GM13976 (cell line): ENCODE results near the gene ABCB6.

ENCODE experiments used
- DNase-seq: peaks from one replicate; pipeline ENCODE4 v3.0.0; 2012; ENCODE audit warnings: low spot score
- in situ Hi-C: fragments of 300-500 bp; cut with MboI; formaldehyde crosslinking; loops from one replicate; pipeline ENCODE4 v1.12.0; 2022; ENCODE audit warnings: low sequenced_read_pairs, mixed read lengths, inconsistent platforms; ENCODE audit not compliant: unreplicated experiment
- TF ChIP-seq, protein P1 (sequence below): IDR thresholded peaks from 2 replicates; pipeline ENCODE4 v1.5.1; 2012; ENCODE audit warnings: borderline replicate concordance, mild to moderate bottlenecking; ENCODE audit not compliant: insufficient read depth; ENCODE audit errors: extremely low read depth, missing control alignments, control extremely low read depth

Gene ABCB6

DNA sequence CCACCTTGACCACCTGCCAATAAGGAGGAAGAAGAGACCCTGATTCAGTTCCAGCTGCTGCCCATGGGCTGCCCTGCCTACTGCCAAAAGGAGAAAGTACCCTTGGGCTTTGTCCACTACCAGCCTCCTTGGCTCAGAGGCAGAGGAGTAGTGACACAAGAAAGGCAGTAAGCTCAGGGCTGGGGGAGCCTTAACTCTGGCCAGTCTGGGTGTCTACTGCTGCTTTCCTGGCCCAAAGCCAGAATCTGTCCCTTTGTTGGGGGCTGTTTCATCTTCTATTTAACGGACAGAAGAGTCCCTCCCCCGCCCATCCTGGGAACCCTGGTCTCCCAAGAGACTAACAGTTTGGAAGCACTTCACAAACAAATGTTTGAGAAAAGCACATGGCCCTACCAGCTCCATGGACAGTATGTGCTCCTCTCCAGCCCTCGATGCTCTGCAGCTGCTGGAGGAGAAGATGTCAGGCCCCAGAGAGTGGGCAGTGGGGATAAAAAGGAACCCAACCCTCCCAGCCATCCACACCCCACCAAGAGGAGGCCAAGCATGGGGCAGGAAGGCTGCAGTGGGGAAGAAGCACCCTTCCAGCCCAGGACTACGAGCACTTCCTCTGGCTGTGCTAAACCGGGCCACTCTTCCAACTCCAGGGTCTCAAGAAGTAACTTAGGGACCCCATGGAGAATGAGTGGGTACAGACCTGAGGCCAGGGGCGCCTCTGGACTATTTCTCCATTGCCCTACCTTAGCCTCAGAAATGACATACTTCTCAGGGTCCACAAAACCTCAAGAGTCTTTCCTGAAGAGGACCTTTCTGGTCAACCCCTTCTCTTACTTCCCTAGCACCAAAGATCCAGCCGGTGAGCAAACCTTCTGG, 9.5 kb upstream of the ABCB6 start:
- no peak for DNase-seq
- in situ Hi-C loops, result no loop called here
- TF ChIP-seq, protein P1, sequence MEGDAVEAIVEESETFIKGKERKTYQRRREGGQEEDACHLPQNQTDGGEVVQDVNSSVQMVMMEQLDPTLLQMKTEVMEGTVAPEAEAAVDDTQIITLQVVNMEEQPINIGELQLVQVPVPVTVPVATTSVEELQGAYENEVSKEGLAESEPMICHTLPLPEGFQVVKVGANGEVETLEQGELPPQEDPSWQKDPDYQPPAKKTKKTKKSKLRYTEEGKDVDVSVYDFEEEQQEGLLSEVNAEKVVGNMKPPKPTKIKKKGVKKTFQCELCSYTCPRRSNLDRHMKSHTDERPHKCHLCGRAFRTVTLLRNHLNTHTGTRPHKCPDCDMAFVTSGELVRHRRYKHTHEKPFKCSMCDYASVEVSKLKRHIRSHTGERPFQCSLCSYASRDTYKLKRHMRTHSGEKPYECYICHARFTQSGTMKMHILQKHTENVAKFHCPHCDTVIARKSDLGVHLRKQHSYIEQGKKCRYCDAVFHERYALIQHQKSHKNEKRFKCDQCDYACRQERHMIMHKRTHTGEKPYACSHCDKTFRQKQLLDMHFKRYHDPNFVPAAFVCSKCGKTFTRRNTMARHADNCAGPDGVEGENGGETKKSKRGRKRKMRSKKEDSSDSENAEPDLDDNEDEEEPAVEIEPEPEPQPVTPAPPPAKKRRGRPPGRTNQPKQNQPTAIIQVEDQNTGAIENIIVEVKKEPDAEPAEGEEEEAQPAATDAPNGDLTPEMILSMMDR, result no peak

DNA sequence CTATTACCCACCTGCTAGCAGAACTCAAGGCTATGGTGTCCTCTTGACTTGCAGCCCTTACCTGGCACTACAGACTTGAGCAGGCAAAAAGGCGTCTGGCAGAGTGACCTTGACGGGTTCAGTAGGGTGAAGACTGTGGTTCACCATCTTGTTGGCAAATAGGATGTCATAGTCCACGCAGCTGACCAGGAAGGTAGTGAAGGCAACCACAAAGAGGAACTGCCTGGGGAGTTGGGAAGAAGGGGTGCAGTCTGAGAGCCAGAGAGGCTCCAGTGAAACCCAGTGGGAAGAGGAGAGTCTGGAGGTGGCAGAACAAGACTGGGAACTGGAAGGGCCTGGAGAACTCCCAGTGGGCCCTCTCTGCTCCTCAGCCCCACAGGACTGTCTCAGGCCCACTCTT, 6.6 kb upstream of the ABCB6 start:
- in situ Hi-C loops, result no loop called here
- TF ChIP-seq, protein P1, result no peak
- DNase-seq, result no peak

DNA sequence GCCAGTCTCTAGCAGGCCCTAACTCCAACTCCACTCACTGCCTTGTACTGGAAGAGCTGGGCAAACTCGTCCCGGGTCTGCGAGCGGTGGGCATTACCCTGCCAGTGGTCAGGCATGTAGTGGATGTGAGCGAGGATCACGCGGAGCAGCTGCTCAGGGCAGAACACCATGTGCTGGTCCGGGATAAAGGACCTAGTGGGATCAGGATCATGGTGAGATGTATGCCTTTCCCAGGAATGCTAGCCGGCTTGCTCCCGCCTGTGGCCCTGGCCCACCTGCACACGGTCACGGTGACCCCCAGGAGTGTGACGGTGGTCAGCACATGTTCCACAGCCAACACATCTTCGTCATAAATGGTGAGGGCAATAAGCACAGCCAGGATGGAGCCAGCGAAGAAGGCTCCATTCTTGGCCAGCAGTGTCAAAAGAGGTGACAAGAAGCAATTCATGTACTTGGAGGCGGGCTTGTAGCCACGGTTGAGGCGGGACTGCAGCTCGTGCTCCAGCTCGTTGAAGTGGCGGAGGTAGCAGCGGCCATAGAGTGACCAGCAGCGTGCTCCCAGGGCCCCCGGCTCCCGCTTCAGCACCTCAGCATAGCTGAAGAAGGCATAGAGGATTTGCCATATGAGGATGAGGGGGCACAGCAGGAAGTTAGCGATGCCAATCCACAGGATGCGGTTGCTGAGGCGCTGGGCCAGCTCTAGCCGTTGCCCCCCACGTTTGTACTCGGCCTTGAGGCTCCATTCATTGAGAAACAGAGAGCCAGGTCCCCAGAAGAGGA, 5.3 kb upstream of the ABCB6 start:
- in situ Hi-C loops, result no loop called here
- TF ChIP-seq, protein P1, result no peak
- no peak for DNase-seq

DNA sequence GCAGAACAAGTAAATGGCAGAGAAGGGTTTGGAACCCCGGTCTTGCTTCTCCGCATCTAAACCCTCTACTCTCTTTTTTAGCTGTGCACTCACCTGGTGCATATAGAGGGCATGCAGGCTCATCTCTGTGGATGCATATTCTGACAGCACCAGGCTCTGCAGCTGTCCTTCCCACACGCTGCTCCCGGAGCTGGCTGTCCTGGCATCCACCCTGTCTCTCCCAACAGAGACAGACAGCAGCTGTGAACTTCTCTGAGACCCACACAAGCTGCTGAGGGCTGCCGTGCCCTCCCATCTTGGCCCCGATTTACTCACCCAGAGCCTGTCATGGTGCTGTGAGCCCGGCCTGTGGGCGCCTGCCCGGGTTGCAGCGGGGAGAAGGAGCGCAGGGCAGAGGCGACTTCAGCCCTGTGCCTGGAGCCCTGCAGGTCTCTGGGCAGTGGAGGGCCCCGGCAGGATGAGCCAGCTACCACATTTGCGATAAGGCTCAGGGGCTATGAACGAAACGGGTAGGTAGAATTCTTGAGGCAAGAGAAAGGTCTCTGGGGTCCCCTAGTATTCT, 3.3 kb upstream of the ABCB6 start:
- TF ChIP-seq, protein P1, result no peak
- in situ Hi-C loops, result no loop called here
- DNase-seq, result no peak

DNA sequence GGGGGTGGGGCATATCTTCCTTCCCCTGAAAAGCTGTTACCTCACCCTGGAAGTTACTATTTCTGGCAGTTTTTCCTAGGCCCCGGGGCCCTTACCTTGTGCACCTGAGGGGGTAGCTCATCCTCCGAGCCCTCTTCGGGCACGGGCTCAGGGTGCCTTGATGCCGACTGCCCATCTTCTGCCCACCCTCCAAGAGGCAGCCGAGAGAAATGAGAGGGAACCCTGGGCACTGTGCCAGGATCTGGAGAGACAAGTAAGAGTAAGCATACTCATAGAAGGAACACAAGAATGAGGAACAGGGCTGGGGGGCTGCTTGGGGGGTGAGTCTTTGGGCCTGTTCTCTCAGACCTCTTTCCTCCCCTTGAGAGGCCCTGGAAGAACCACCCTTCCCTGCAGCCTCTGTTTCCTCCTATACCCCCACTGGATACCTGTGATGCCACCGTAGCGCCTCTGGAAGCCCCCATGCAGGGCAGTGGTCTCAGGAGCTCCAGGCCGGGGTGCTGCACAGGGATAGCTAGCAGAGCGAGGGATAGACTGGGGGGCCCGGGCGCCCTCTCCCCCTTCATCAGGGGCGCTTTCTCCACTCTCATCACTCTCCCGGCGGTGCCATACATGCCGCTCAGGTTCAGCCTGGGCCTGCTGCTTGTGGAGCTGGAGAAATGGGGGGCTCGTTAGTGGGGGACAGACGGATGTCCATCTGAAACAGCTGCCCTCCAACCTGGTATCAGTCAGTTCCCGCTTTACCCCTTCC, 2.1 kb upstream of the ABCB6 start:
- TF ChIP-seq, protein P1, result no peak
- in situ Hi-C loops, result no loop called here
- DNase-seq, result no peak
